OCI-LY1 (cell line): ENCODE data around the gene COL1A2.

Source experiments
- H2AFZ ChIP-seq: fragments of 200-600 bp; sonication (generic), shearing (Covaris generic); 2 replicates; pipeline ENCODE4 v1.6.0; 2014; ENCODE audit warnings: antibody characterized with exemption, mild to moderate bottlenecking, low read length
- H3F3A ChIP-seq: fragments of 200-600 bp; sonication (generic), shearing (Covaris generic); 2 replicates; pipeline ENCODE4 v1.6.0; 2014; ENCODE audit warnings: mild to moderate bottlenecking, antibody characterized with exemption, low read length, moderate library complexity; ENCODE audit not compliant: insufficient read depth
- H3K27ac ChIP-seq: fragments of 200-600 bp; sonication (generic); 2 replicates; pipeline ENCODE4 v1.5.1; 2014; ENCODE audit warnings: low read length, mixed run types, mild to moderate bottlenecking, low read depth; ENCODE audit not compliant: poor library complexity, severe bottlenecking
- H3K27me3 ChIP-seq: fragments of 200-600 bp; sonication (generic); 2 replicates; pipeline ENCODE4 v1.6.0; 2014; ENCODE audit warnings: antibody characterized with exemption, mild to moderate bottlenecking, low read length, moderate library complexity; ENCODE audit not compliant: insufficient read depth
- H3K36me3 ChIP-seq: fragments of 200-600 bp; sonication (generic); 2 replicates; pipeline ENCODE4 v1.6.1; 2014; ENCODE audit warnings: mild to moderate bottlenecking, antibody characterized with exemption, low read length, moderate library complexity, mixed read lengths; ENCODE audit not compliant: insufficient read depth
- H3K4me1 ChIP-seq: fragments of 200-600 bp; sonication (generic); 2 replicates; pipeline ENCODE4 v1.5.1; 2014; ENCODE audit warnings: mild to moderate bottlenecking, low read length, moderate library complexity; ENCODE audit not compliant: insufficient read depth, severe bottlenecking
- H3K4me2 ChIP-seq: fragments of 200-600 bp; sonication (generic), shearing (Covaris generic); 2 replicates; pipeline ENCODE4 v1.6.1; 2014; ENCODE audit warnings: low read length
- H3K4me3 ChIP-seq: fragments of 200-600 bp; sonication (generic); 2 replicates; pipeline ENCODE4 v1.5.1; 2014; ENCODE audit warnings: low read length, low read depth, mild to moderate bottlenecking, mixed read lengths; ENCODE audit not compliant: poor library complexity, severe bottlenecking
- H3K79me2 ChIP-seq: fragments of 200-600 bp; shearing (Covaris generic); 2 replicates; pipeline ENCODE4 v1.6.1; 2016; ENCODE audit warnings: mixed run types, low read length, mixed read lengths; ENCODE audit not compliant: insufficient read depth
- H3K9ac ChIP-seq: fragments of 200-600 bp; sonication (generic), shearing (Covaris generic); 2 replicates; pipeline ENCODE4 v1.6.1; 2014; ENCODE audit warnings: mild to moderate bottlenecking, low read length, mixed read lengths
- H3K9me2 ChIP-seq: fragments of 200-600 bp; sonication (generic), shearing (Covaris generic); 2 replicates; pipeline ENCODE4 v1.6.1; 2014; ENCODE audit warnings: low read depth, mild to moderate bottlenecking, low read length, mixed read lengths
- H3K9me3 ChIP-seq: fragments of 200-600 bp; shearing (Covaris generic); 2 replicates; pipeline ENCODE4 v1.6.1; 2014; ENCODE audit warnings: low read length, mixed read lengths
- H4K20me1 ChIP-seq: fragments of 200-600 bp; sonication (generic), shearing (Covaris generic); 2 replicates; pipeline ENCODE4 v1.6.0; 2016; ENCODE audit warnings: mild to moderate bottlenecking, low read length; ENCODE audit not compliant: insufficient read depth
- CTCF ChIP-seq: fragments of 200-600 bp; sonication (generic), shearing (Covaris generic); IDR thresholded peaks from 2 replicates; pipeline ENCODE4 v1.5.1; 2017; ENCODE audit warnings: mild to moderate bottlenecking, antibody characterized with exemption, low read length, moderate library complexity, mixed read lengths
- EZH2 ChIP-seq: fragments of 200-600 bp; sonication (generic), shearing (Covaris generic); IDR thresholded peaks from 2 replicates; pipeline ENCODE4 v1.8.0; 2017; ENCODE audit warnings: borderline replicate concordance, mixed run types, mild to moderate bottlenecking, antibody characterized with exemption, low read length, moderate library complexity, mixed read lengths

Gene COL1A2

GRCh38 chr7:94396037-94396431 is 1.3 kb downstream of the COL1A2 start:
- Histone ChIP-seq H3K27ac (no peak overlapping the region), H3K36me3 (no peaks in the 10 kb centered on the region), H3K9me2 (no peaks in the 10 kb centered on the region), H3K27me3 (no peaks in the 10 kb centered on the region), H3K9me3 (no peaks in the 10 kb centered on the region), H2AFZ (no peak overlapping the region), H3K4me2 (no peak overlapping the region), H3F3A (no peaks in the 10 kb centered on the region), H3K4me1 (no peaks in the 10 kb centered on the region), H3K9ac (no peak overlapping the region), H3K79me2 (no peaks in the 10 kb centered on the region), H4K20me1 (no peaks in the 10 kb centered on the region), H3K4me3 (no peak overlapping the region)
- TF ChIP-seq CTCF (no peak), EZH2 (no peak)

DNA sequence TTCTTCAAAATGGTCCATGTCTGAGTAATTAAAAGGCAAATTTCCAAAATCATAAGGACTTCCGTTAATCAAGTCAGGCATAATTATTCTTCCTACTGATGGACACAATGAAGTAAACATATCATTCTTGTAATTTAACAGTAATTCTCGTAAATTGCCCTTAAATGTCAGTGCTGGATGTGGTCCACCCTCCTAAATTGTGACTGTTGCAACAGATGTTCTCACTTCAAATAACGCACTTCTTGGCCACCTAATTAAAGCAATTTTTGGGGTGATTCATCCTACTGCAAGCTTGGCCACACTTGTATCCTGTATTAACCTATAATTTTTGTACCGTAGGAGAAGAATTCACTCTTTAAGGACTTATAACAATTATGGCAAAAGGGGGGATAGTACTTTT is 1.9 kb downstream of the COL1A2 start:
- Histone ChIP-seq H3K36me3 (no peaks in the 10 kb centered on the region), H3K4me2 (no peak overlapping the region), H3F3A (no peaks in the 10 kb centered on the region), H3K4me1 (no peaks in the 10 kb centered on the region), H3K79me2 (no peaks in the 10 kb centered on the region), H3K27me3 (no peaks in the 10 kb centered on the region), H3K4me3 (no peak overlapping the region), H2AFZ (no peak overlapping the region), H3K9me3 (no peaks in the 10 kb centered on the region), H3K9ac (no peak overlapping the region), H3K27ac (no peak overlapping the region), H4K20me1 (no peaks in the 10 kb centered on the region), H3K9me2 (no peaks in the 10 kb centered on the region)
- TF ChIP-seq EZH2 (no peak), CTCF (no peak)

DNA sequence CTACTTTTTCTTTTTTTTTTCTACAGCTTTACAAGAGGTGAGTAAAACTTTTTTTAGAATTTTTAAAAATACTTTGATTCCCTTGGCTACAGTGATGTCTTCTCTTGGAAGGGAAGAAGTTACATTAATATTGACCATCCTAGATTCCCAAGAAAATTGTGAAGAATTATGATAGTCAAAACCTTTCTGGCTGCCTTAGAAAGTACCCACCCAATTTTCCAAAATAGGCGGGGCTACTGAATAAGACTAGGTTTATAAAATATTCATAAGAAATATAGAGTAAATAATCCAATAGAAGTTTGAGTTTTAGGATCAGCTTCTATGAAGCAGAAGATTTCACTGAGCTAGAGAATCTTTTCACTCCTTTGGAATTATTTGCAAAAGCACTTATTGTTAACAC is 3.0 kb downstream of the COL1A2 start:
- TF ChIP-seq EZH2, result no peak
- TF ChIP-seq CTCF, result no peak

More for the DNA sequence above, 3.0 kb downstream of the COL1A2 start:
- Histone ChIP-seq H3K4me2 (no peak overlapping the region), H3K9ac (no peak overlapping the region), H2AFZ (no peak overlapping the region), H4K20me1 (no peaks in the 10 kb centered on the region), H3K27ac (no peak overlapping the region), H3K9me2 (no peaks in the 10 kb centered on the region), H3K4me1 (no peaks in the 10 kb centered on the region), H3K9me3 (no peaks in the 10 kb centered on the region), H3K4me3 (no peak overlapping the region), H3K27me3 (no peaks in the 10 kb centered on the region), H3K79me2 (no peaks in the 10 kb centered on the region), H3F3A (no peaks in the 10 kb centered on the region), H3K36me3 (no peaks in the 10 kb centered on the region)
